GM19324 (cell line): ENCODE results near the gene TMEM87A.
"Not testable (repeated sequence)": the region's sequence is repeated elsewhere in the genome, so short reads cannot be mapped to it uniquely, and the experiment has no call there.

Experiments used
- ATAC-seq: cut with Tn5 transposase; IDR thresholded peaks from one replicate; pipeline ENCODE4 v1.9.1; 2021; ENCODE audit warnings: mild to moderate bottlenecking, moderate library complexity; ENCODE audit not compliant: unreplicated experiment, low FRiP score

TMEM87A gene

GRCh38 chr15:42273900-42274701 lies 868 bp upstream of the TMEM87A start:
- ATAC-seq, result peak; percentile 22

DNA sequence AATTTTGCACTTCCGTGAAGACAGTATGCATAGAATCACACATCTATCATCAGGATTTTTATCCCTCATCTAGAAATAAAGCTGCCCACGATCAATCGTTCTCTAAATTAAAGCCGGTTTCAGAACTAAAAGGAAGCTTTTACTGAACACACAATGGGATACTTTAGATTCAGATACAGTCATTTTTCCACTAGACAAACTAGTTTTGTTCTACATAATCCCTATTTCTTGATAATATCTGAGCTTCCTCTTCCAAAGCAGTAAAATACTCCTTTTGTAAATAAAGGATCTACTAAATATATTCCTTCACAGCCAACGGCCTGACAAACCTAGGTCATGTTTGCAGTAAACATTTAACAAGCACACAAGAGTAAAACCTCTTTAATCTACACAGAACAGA lies 2.2 kb downstream of the TMEM87A start:
- no peak for ATAC-seq

- no peak for ATAC-seq
These were observed 2.7 kb downstream of the TMEM87A start for GRCh38 chr15:42270551-42270950.

- ATAC-seq, result no peak
These were observed 5.9 kb downstream of the TMEM87A start for GRCh38 chr15:42267286-42267685.

DNA sequence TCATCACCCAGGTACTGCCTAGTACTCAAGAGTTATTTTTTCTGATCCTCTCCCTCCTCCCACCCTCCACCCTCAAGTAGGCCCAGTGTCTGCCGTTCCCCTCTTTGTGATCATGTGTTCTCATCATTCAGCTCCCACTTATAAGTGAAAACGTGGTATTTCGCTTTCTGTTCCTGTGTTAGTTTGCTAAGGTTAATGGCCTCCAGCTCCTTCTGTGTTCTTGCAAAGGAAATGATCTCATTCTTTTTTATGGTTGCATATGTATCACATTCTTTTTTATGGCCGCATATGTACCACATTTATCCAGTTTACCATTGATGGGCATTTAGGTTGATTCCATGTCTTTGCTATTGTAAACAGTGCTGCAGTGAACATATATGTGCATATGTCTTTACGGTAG lies 8.4 kb downstream of the TMEM87A start:
- ATAC-seq, result no peak

GRCh38 chr15:42253300-42253699 lies 19.9 kb downstream of the TMEM87A start:
- no peak for ATAC-seq

GRCh38 chr15:42240823-42241222 lies 32.4 kb downstream of the TMEM87A start:
- ATAC-seq, result no peak

DNA sequence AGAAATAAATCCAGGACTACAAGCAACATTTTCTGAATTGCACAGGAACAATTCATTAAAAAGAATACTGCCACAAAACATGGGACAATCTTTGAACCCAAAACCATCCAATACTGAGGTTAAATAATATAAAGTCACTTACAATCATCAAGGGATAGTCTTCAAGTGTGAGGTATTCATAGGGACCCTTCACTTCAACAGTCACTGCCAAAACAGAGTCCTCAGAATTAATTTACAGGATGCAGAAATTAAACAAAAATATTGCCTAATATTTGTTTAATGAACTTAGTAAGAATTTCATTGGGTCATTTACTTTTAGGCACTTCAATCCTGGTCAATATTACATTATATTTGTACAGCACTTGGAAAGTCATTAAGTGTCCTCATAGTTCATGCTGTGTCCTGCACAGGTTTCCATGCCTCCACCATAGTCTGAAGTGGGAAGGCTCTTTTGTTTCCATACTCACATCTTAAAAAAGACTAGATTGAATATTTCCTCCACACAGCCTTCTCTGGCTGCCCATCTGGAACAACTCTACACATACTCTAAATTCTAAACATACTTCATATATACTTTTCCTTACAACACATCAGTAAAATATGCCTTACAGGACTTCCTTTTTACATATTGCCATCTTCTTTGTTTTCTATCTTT lies 33.6 kb downstream of the TMEM87A start:
- no peak for ATAC-seq

DNA sequence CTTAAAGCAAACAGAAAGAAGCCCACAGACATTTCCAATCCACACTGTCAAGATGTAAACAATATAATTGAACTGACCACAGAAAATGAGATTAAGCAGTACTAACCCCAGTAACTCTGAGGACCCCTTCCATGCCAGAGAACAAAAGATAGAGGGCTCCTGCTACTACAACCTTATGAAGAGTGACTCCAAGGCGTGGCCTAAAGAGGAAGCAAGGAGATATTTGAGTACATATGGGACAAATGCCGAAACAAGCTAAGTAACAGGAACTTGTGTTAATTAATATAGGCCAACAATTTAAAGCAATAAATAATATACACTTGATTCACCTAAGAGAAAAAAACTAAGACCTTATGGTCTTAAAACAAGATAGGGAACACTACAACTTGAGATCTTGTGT lies 40.1 kb downstream of the TMEM87A start:
- ATAC-seq, result no peak

GRCh38 chr15:42232606-42233005 lies 40.6 kb downstream of the TMEM87A start:
- ATAC-seq, result no peak

GRCh38 chr15:42231088-42231487 lies 42.1 kb downstream of the TMEM87A start:
- no peak for ATAC-seq

DNA sequence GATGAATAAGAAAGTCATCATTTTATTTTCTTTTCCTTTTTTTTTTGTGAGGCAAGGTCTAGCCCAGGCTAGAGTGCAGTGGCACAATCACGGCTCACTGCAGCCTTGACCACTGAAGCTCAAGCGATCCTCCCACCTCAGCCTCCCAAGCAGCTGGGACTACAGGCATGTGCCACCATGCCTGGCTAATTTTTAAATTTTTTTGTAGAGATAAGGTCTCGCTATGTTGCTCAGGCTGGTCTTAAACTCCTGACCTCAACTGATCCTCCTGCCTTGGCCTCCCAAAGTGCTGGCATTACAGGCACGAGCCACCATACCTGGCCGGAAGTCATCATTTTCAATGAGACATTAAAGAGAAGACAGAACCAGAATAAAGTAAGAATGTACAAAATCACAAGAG lies 44.3 kb downstream of the TMEM87A start:
- not testable (repeated sequence) for ATAC-seq

DNA sequence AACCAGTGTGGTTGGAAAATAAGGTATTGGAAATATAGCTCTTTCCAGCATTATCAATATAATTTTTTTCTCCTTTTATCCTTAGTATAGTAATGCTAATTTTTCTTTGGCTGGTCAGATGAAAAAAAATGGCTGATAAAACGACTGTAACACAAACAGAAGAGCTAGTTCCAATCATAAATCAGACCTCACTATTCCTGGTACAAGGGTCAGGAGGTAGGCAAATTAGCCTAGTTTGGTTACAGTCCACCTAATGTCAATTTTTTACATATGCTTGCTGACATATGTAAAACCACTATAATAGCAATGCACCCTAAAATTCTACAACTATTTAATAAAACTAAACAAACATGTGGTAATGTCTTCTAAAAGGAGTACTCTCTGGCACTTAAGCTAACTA lies 45.2 kb downstream of the TMEM87A start:
- ATAC-seq, result no peak

- ATAC-seq, result no peak
These were observed 46.6 kb downstream of the TMEM87A start for GRCh38 chr15:42226648-42227047.

GRCh38 chr15:42220216-42220615 lies 53.0 kb downstream of the TMEM87A start:
- ATAC-seq, result no peak

GRCh38 chr15:42218953-42219592 lies 54.2 kb downstream of the TMEM87A start:
- ATAC-seq, result no peak

- no peak for ATAC-seq
These were observed 55.7 kb downstream of the TMEM87A start for GRCh38 chr15:42217568-42217967.

GRCh38 chr15:42215913-42216829 lies 57.1 kb downstream of the TMEM87A start:
- ATAC-seq, result no peak

DNA sequence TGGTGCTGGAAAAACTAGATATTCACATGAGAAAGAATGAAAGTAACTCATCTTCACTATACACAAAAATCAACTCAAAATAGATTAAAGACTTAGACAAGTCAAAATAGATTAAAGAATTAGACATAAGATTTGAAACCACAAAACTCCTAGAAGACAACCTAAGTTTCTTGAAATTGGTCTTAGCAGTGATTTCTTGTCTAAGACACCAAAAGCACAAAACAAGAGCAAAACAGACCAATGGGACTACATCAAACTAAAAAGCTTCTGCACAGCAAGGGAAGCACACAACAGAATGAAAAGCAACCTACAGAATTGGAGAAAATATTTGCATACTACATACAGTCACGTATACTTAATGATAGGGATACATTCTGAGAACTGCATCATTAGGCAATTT lies 58.6 kb downstream of the TMEM87A start:
- ATAC-seq, result no peak

DNA sequence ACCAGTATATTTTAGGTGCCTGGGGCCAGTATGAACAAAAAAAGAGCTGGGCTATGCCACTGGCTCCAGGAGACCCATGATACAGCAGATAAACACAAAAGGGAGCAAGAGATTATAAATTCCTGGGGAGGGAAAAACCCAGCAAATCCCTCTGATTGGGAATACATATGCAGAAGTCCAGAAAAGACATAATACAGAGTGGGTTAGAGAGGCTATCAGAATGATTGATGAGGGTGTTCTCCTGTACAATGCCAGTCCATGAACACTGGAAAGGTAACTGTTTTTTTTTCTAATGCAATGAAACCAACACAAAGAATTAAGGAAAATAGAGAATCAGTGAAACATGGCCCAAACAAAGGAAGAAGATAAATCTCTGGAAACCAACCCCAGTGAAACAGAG lies 59.7 kb downstream of the TMEM87A start:
- ATAC-seq, result no peak

DNA sequence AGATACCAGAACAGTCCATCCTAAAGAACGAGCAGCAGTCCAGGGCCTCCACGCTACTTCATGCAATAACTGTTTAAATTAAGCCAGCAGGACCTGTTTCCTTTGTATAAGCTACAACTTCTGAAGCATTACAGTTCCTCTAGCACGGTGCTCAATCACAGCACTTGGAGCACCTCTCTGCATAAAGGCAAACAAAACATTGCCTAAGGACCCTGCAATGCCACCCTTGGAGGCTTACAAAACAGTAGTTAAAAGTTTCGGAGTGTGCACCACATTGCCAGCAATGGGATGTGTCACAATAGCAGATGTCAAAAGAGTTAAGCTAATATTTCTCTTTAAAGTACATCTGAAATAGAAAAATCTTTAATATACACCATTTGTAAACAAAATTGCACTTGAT lies 62.5 kb downstream of the TMEM87A start:
- no peak for ATAC-seq
